DMS114 treated with DMSO at 0.1 percent for 48 hours (cell line): ENCODE results near the gene TFB2M.

Experiments used
- DNase-seq: peaks from one replicate; lab custom pipeline; 2025; ENCODE audit not compliant: unreplicated experiment; lab: John Stamatoyannopoulos, UW

TFB2M gene

DNA sequence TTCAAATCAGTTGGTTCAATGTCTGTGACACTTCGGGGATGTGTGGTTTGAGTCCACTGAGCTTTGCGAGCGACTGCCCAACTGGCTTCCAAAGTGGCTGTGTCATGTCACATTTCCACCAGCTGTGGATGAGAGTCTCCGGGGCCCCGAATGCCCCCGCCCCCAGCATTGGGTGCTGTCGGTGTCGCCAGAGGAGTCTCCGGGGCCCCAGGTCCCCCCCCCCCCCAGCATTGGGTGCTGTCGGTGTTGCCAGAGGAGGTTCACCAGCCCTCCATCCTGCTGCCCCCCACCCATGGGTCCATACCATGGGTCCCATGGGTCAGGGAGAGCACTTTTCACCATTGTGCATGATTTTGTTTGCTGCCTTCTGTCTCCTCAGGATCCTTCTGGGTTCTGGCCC lies 49.9 kb downstream of the TFB2M start:
- DNase-seq = no peak

DNA sequence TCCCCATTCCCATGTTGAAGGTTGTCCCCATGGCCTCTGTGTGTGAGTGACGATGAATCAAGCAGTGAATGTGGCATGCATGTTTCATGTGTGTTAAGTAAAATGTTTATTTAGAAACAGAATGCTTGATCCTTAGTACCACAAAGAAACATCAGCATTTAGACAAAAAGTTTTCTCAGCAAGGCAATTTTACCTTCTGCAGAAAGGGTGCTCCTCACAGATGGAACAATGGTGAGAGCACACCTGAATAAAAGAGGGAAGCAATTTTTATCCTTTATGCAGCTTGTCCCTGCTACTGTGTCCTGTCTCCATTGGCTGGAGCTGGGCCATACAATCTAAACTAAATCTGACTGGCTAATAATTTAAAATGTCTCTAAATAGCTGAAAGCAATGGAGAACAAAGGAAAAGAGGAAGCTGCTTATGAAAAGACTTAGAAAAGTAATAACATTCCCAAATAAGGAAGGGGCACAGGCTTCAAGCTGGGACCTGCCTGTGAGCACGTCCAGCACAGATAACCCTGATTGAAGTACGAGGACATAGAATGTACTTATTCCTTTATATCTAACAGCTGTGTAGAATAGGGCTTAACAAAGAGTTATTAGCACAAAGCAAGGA lies 50.6 kb downstream of the TFB2M start:
- DNase-seq = no peak

DNA sequence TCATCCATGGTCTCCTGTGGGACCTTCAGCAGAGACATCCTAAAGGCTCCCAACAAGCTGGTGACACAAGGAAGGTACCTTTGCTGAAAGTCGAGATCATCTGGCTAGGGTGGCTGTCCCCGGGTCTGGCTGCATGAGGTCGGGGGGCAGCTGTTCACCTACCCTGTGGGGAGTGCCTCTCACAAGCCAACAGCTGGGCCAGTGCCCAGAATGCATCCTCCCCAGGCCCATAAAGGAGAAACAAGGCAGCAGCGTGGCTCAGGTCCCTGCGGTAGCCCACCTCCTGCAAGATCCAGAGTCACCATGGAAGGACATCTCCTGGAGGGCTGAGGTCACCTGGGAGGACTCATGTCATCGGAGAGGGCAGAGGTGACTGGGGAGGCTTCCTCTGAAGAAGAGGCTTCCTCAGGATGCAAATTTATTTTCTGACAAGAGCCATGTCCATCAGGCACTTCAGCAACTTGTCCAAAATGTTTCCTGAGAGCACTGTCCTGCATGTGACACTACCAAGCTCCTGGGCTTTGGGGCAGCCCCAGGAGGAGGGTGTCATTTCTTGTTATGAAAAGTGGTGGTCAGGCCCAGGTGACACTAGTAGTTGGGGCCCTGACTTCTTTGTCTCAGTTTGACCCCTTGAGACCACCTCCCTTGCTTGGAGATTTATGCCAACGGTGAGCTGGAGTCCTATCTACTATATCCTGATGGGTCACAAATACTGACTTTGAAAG lies 52.3 kb downstream of the TFB2M start:
- no peak for DNase-seq

DNA sequence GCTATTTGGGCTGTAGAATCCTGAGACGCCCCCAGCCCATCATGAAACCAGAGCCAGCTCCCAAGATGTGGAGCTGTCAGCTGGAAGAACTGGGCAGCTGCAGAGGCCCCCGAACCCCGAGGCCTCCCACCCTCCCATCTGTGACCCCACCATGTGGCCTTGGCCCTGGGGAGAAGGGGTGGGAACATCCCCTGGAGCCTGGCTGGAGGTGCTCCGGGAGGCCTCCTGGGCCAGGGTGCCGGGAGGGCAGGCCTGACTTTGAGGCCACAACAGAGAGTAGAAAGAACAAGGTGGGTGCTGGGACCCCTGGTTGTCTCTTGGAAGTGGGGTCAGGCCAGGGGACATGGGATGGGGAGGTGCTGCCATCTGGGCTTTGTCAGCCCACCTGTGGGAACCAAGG lies 53.0 kb downstream of the TFB2M start:
- DNase-seq = no peak

DNA sequence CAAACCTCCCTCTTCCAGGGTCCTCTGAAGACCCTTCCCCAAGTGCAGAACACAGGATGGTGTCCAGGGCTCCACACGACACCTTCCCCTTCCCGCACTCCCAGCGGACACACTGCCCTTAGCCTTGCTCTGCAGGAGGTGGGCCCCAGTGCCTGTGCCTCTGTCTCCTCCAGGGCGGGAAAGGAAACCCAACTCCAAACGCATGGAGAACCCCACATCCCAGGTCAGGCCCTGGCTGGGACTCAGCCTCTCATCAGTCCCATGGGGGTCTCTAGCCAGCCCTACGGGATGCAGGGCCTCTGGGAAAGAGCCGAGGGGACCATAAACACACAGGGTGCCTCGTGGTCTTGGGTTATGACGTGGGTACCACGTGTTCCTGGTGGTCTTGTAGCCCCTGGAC lies 53.4 kb downstream of the TFB2M start:
- DNase-seq = no peak

DNA sequence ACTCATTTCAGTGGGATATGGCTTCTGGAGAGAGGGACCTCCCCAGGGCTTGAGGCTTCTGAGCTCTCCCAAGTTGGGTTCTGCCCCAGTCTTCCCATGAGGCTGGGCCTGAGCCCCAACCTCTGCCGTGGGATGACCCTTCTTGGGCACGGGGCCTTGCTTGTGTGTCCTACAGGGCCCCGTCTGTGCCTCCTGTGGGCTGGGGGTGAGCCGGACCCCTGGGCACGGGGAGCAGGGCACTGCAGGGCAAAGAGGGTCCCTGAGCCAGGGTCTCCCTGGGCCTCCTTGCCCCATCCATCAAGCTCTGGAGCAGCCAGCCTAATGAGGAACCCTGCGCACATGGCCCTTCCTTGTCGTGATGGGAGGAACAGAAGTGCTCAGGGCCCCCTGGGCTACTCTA lies 53.8 kb downstream of the TFB2M start:
- no peak for DNase-seq

DNA sequence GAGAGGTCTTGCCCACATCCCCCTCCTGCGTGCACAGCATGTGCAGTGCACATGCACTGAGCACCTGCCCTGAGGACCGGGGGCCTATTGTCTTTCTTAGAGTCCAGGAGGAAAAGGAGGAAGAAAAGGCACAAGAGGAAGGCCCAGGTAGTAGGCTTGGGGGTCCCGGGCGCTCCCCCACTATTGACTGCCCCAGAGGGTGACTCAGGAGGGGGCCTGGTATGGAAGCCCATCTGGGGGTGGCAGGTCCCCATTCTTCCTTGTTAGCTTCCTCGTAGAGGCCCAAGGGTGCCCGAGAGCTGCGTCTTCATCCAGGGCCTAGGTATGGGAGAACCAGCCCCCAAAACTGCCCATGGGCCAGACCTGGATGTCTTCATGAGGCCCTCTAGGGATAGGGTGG lies 54.9 kb downstream of the TFB2M start:
- DNase-seq = no peak

DNA sequence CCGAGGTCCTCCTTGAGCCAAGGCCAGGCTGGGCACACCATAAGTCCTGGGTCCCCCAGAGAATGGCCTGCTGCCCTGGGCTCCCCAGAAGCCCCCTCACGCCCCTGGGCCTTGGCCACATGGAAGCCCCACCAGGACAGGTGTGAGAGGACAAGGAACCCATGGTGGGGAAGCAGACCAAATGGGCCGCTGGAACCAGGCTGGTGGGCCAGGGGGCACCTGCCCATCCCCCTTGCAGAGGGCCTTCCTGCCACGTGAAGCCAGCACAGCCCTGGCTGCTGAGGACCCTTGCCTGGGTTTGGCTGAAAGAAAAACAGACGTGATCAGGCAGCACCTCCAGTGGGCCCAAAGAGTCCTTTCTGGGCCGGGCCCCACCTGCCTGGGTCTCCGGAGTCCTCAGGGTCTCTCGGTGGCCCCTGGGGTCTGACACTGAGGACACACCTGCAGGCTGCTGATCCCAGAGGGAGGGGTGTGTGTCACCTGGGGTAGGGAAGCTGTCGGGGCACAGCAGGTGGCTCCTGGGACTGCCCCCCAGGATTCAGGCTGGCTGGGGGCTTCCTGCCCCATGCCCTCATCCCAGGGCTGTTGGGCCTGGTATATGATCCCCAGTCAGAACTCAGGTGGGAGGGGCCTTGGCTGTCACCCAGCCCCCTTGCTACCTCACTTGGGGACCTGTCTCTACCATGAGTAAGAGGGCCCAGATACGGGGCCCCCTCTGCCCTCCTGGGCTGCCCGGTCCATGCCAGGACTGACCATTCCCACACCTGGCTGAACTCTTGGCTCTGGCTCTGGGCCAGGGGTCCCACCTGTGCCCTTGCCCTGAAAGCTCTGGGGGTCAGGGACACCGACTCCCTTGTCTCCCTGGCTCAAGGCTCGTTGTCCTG lies 55.7 kb downstream of the TFB2M start:
- DNase-seq = no peak

DNA sequence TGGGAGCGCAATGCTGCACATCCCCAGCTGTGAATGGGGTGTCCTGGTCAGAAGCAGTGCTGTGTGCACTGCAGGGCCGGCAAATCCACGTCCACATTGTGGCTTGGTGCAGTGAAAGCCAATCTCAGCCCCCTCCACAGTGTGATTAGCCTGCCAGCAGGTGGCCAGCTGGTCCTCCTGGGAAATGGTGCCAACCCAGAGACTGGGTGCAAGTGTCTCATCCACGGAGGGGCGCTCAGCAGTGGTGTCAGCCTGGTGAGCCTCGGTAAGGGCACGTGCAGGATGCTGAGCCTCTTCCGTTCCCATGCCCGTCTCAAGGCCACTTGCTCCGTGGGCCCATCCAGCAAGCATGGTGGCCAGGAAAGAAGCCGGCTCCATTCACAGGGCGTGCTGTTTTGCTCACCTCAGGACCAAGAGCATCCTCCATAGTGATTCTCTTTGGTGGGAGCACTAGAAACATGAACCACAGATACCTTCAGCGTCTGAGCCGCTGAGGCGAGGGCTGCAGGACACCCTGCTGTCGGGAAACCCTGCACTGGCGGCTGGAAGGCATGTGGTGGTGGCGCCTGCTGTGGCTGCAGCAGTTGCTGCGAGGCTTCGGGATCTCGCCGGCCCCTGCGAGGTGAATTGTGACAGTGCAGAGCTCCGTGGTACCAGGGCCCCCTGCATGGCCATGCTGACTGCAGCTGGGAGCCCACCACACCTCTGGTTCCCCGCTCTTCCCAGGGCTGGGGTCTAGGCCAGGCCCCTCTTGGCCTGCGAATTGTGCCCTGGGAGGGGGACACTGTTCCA lies 57.0 kb downstream of the TFB2M start:
- DNase-seq = no peak

DNA sequence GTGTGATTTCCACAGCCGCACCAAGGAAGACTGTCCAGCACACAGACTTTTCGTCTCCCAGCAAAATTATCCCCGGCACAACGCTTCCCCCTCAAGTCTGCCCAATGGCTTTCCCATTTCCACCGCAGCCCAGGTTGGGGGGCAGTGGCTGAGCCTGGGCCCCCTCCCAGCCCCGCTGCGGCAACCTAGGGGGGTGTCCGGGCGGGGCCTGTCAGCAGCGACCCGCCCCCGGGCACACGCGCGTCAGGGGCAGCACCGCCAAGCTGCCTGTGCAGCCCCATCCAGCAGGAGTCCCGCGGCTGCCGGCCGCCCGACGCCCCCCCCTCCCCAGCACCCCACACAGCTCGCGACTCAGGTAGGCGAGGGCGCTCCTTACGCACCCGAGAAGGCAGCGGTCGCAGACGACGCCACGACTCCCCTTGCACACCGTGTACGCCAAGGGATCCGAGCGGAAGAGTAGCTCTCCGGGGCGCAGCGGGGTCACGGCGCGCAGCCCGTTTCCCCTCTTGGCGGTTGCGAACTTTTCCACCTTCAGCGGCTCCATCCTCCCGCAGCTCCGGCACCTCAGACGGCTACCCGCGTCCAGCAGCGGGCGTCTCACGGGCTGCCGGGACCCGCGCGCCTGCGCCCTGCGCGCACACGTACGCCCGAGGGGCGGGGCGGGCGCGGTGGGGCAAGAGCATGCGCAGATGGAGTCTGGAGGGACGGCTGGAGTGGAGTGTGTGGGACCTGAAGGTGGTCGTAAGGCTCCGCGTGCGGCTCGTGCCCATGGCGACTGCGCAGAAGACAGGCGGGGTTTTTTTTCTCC lies 59.2 kb downstream of the TFB2M start, which contains the start of gene SMYD3:
Gene SMYD3 (minus strand): TSS at position 606 of the 808 bp plus-strand sequence.
- DNase-seq = peak; percentile 76

DNA sequence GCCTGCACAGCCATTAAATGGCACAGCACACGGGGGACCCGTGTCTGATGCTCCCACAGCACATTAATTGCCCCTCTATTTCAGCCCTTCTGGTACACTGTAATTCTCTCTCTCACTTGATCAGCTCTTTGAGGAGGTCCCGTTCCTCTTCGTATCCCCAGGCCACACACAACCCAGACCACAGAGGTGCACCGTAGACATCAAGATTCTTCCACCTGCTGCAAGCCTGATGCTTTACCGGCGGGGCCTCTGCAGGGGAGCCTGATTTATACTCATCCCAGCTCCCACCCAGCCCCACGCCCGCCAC lies 59.7 kb downstream of the TFB2M start:
- no peak for DNase-seq

DNA sequence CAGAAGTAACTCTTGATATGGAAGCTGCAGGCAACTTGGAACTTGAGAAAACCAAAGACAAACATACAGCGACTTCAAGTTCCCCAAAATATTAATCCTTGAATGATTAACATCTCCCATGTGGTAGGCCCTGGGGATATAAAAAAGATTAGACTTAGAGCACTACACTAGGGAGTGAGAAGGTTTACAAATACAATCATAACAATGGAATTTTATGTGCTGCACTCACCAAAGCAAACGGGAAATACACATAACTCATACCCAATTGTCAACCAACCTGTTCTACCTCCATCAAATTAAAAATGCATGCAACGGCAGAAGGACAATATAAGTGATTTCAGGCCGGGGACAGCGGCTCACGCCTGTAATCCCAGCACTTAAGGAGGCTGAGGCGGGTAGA lies 62.7 kb downstream of the TFB2M start:
- DNase-seq = no peak

DNA sequence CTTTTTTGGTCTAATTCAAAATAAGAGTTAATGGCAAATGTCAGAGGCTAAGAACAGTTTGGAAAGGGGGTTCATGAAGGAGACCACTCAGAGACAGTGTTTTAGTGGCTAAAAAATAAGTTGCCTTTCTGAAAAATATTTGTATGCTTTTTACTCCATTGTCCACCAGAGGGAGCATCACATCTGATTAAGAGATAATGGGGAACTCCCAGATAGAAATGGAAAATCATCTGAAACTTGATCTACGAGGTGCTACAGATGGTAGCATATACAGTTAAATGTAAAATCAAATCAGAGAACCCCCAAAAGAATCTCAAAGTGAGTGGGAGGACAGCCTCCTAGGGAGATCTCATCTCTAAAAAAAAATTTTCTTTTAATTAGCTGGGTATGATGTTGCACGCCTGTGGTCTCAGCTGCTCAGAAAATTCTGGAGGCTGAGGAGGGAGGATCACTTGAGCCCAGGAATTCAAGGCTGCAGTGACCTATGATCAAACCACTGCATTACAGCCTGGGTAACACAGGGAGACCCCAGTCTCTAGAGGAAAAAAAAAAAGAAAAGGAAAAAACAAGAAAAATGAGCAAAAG lies 68.6 kb downstream of the TFB2M start:
- DNase-seq = peak; percentile 73

DNA sequence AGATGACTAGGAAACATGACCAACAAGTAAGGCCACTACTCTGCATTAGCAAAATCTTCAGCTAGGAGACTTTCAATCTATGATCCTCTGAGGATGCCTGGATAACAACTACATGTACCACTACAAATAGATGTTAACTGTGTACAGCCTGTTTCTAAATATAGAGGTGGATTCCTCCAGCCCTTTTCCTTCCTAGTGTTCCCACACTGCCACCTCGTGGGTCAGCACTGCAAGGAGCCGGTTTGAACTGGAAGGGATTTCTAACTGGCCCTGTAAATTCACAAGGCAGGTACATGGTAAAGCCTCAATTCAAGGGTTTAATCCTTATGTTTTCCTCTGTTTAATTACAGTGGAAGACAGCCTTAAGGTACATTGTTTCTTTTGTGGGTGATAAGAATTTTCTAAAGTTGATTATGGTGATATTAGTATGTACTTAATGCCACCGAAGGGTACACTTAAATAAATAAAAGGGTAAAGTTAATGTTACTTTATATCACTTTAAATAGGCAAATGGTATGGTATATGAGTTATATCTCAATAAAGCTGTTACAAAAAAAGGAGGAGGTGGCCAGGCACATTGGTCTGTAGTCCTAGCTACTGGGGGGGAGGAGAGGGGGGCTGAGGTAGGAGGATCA lies 73.3 kb downstream of the TFB2M start:
- peak; percentile 50 for DNase-seq

DNA sequence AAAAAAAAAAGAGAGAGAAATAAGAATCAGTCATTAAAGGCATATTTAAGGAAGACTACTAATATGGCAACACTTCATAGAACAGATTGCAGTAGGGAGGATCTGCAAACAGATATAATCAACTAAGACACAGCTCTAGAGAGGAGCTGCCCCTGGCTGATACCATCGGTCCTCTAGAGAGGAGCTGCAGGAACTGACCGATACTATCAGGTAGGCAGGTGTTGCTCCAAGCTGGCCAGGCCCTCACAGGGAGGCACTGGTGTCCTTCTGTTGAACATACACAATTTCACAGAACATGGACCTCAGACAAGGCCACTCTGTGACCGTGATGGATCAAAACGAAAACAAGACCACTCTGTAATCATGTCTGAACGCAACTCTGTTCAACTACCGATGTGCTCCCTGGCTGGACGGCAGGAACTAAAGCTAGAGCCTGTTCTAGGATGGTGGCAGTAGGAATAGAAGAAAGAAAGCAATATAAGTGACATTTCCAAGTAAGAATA lies 74.5 kb downstream of the TFB2M start:
- no peak for DNase-seq
